ENCODE measurements around the gene CELF1. TPM values are rescaled to one million over a fixed set of nuclear protein-coding genes. Genes with fewer than 3 reads are reported as not detected.
A peak's percentile ranks its signal among the peaks of the same experiment; 100 is the strongest.

The CELF1 gene
- total RNA-seq, 3 donors from 2014 or later: 83.7 to 132 (median 94.1) TPM

- intact Hi-C loops (cut with DNase I, micrococcal nuclease): no loop called here
- Histone ChIP-seq H3K4me3 (no peak overlapping the region), H3K4me1 (ENCODE audit: low read depth) (peaks cover 2% of the 10 kb centered on the region), H3K9me3 (no peaks in the 10 kb centered on the region), H3K36me3 (ENCODE audit: low read depth) (no peaks in the 10 kb centered on the region)
- no peak for TF ChIP-seq CTCF (IDR thresholded peaks at IDR 0.05)
- DNase-seq: no peak
- ATAC-seq: no peak
Observed at GRCh38 chr11:47430524-47430923, 122.4 kb downstream of the CELF1 start.

- peak within 1 kb of the TSS; percentile 77 for H3K4me3 ChIP-seq
- no peak for TF ChIP-seq CTCF (IDR thresholded peaks at IDR 0.05)
- intact Hi-C loops (cut with DNase I, micrococcal nuclease): no loop called here
Observed at GRCh38 chr11:47426062-47426956, 126.6 kb downstream of the CELF1 start, which contains the start of gene PSMC3. PSMC3 (minus strand) TSS chr11:47426439; CDS start chr11:47426279, 160 bp downstream.

GRCh38 chr11:47425611-47426010 lies 127.3 kb downstream of the CELF1 start:
- Histone ChIP-seq H3K4me3 (peak overlapping the region; percentile 77), H3K9me3 (no peaks in the 10 kb centered on the region), H3K36me3 (ENCODE audit: low read depth) (no peaks in the 10 kb centered on the region), H3K4me1 (ENCODE audit: low read depth) (peaks cover 10% of the 10 kb centered on the region)
- TF ChIP-seq CTCF (IDR thresholded peaks at IDR 0.05): no peak
- no peak for DNase-seq
- ATAC-seq: no peak
- intact Hi-C loops (cut with DNase I, micrococcal nuclease): no loop called here

More at GRCh38 chr11:47426062-47426956, 126.6 kb downstream of the CELF1 start, which contains the start of gene PSMC3:
- ATAC-seq (peak; percentile 98), DNase-seq (peak; percentile 98 to 99 (median 99))
- no peaks in the 10 kb centered on the region for H3K9me3 ChIP-seq
- H3K36me3 ChIP-seq (ENCODE audit: low read depth): no peaks in the 10 kb centered on the region
- peaks cover 10% of the 10 kb centered on the region for H3K4me1 ChIP-seq (ENCODE audit: low read depth)

- Histone ChIP-seq H3K4me3 (no peak overlapping the region), H3K4me1 (ENCODE audit: low read depth) (peaks cover 13% of the 10 kb centered on the region), H3K9me3 (no peaks in the 10 kb centered on the region), H3K36me3 (ENCODE audit: low read depth) (peaks cover 9% of the 10 kb centered on the region)
- ATAC-seq (no peak), DNase-seq (peak in 1 of 3 donors; percentile 20)
- no peak for TF ChIP-seq CTCF (IDR thresholded peaks at IDR 0.05)
- intact Hi-C loops (cut with DNase I, micrococcal nuclease): no loop called here
Observed at GRCh38 chr11:47418454-47419259, 134.3 kb downstream of the CELF1 start.

- intact Hi-C loops (cut with DNase I, micrococcal nuclease): no loop called here
- ATAC-seq (no peak), DNase-seq (no peak)
- Histone ChIP-seq H3K9me3 (no peaks in the 10 kb centered on the region), H3K4me1 (ENCODE audit: low read depth) (peaks cover 13% of the 10 kb centered on the region), H3K36me3 (ENCODE audit: low read depth) (peaks cover 9% of the 10 kb centered on the region), H3K4me3 (no peak overlapping the region)
- TF ChIP-seq CTCF (IDR thresholded peaks at IDR 0.05): no peak
Observed at GRCh38 chr11:47417712-47418111, 135.2 kb downstream of the CELF1 start.
